ENCODE results near the gene AVPR2.

The AVPR2 gene

DNA sequence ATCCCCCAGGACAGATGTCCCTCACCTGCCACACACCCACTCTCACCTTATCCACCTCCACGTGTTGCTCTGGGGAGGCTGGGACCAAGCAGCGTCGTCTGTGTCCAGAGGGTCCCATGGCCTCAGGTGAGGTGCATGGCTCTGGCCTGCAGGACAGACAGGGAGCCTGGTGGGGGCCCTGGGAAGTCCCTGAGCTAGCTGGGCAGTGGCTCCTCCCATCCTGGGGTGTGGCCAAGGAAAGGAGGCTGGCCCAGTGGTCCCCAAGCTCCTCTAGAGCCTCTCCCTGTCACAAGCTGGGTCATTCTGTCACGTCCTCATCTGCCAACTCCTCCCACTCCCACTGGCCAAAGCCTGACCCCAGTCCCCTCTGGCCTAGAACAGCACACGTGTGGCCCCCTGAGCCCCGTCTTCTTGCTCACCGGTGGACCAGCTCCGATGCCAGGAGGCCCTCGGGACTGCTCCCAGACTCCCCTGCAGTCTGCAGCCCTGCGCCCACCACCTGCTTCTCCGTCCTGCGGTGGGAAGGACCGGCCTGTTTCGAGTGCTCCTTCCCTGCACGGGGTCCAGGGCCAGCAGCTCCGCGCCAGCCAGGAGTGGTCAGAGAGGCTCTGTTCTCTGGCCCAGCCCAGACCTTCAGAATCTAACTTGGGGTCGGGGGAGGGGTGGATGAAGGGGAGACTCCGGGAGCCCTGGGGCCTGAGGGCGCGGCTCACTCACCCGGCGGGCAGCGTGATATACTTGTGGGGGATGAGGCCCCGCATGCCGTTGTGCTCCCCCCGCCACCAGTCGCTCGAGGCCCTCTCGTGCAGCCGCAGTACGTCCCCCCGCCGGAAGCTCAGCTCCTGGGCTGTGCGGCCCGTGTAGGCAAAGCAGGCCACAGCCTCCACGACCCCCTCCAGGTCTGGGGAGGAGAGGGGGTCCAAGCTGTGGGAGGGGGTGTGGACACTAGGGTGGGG, 4.8 kb downstream of the AVPR2 start:
- no peaks in the 10 kb centered on the region for H3K36me3 ChIP-seq (ENCODE audit: insufficient read depth, low read length)

DNA sequence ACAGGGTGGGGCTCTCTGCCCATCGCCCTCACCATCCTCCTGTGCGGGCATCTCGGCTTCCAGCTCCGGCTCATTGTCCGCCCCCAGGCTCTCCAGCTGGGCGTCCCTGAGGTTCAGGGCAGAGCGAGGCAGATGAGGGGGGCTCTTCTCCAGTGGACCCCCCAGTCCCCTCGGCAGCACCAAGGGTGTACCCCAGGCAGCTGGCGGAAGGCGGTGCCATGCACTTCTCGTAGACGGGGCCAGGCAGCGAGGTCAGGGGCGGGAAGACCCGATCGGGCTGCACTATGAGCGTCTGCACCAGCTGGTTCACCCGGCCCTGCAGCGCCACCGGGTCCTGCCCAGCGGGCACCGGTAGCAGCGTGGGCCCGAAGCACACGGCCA, 5.5 kb downstream of the AVPR2 start:
- no peaks in the 10 kb centered on the region for H3K36me3 ChIP-seq (ENCODE audit: insufficient read depth, low read length)
- no peaks in the 10 kb centered on the region for H3K4me1 ChIP-seq (ENCODE audit: insufficient read depth, low read length)
- no peaks in the 10 kb centered on the region for H3K9me3 ChIP-seq (ENCODE audit: low read length)
- no peak overlapping the region for H3K9ac ChIP-seq (ENCODE audit: low read length)
- H3K27ac ChIP-seq (ENCODE audit: low read depth, low read length): no peak overlapping the region
- H3K4me3 ChIP-seq (ENCODE audit: low read depth in 1 of 2, low read length in 2 of 2): no peak overlapping the region
- peaks cover 0 to 39% of the 10 kb centered on the region in 2 donors for H3K27me3 ChIP-seq (ENCODE audit: control insufficient read depth in 1 of 2, insufficient read depth in 2 of 2, low read length in 2 of 2)

More for the DNA sequence above, 4.8 kb downstream of the AVPR2 start:
- Histone ChIP-seq H3K27ac (ENCODE audit: low read depth, low read length) (no peak overlapping the region), H3K9ac (ENCODE audit: low read length) (no peak overlapping the region), H3K9me3 (ENCODE audit: low read length) (no peaks in the 10 kb centered on the region), H3K4me1 (ENCODE audit: insufficient read depth, low read length) (no peaks in the 10 kb centered on the region), H3K27me3 (ENCODE audit: control insufficient read depth in 1 of 2, insufficient read depth in 2 of 2, low read length in 2 of 2) (peaks cover 0 to 39% of the 10 kb centered on the region in 2 donors), H3K4me3 (ENCODE audit: low read depth in 1 of 2, low read length in 2 of 2) (no peak overlapping the region)

DNA sequence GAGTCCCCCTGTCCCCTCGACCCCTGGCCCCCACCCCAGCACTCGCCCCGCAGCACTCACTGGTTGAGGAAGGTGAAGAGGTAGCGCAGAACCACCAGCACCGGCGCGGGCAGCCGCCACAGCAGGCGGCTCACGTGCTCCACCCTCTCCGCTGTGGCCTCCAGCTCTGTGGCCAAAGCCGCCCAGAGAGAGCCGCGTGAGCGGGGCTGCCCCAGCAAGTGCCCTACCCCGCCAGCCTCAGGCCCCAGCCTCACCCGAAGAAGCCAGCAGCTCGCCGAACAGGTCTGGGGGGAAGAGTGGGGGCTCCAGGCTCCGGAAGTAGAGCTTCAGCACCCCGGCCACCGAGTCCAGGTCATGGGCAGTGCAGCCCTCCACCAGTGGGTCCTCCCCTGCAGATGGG, 6.0 kb downstream of the AVPR2 start:
- Histone ChIP-seq H3K4me3 (ENCODE audit: low read depth in 1 of 2, low read length in 2 of 2) (no peak overlapping the region), H3K9ac (ENCODE audit: low read length) (no peak overlapping the region), H3K27ac (ENCODE audit: low read depth, low read length) (no peak overlapping the region), H3K27me3 (ENCODE audit: control insufficient read depth in 1 of 2, insufficient read depth in 2 of 2, low read length in 2 of 2) (peaks cover 0 to 39% of the 10 kb centered on the region in 2 donors), H3K4me1 (ENCODE audit: insufficient read depth, low read length) (no peaks in the 10 kb centered on the region), H3K36me3 (ENCODE audit: insufficient read depth, low read length) (no peaks in the 10 kb centered on the region), H3K9me3 (ENCODE audit: low read length) (no peaks in the 10 kb centered on the region)

DNA sequence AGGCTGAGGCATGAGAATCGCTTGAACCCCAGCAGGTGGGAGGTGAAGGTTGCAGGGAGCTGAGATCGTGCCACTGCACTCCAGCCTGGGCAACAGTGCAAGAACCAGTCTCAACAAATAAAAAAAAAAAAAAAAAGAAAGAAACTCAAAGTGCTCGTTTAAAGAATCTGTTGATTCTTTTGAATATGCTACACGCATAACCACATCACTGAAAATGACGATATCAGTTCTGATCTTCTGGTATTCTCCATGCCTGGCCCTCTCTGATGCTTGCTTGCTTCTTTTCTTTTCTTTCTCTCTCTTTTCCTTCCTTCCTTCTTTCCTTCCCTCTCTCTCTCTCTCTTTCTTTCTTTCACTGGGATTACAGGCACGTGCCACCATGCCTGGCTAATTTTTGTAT, 7.3 kb downstream of the AVPR2 start:
- Histone ChIP-seq H3K9ac (ENCODE audit: low read length) (no peak overlapping the region), H3K27me3 (ENCODE audit: control insufficient read depth in 1 of 2, insufficient read depth in 2 of 2, low read length in 2 of 2) (peaks cover 0 to 26% of the 10 kb centered on the region in 2 donors), H3K4me1 (ENCODE audit: insufficient read depth, low read length) (no peaks in the 10 kb centered on the region), H3K36me3 (ENCODE audit: insufficient read depth, low read length) (no peaks in the 10 kb centered on the region), H3K9me3 (ENCODE audit: low read length) (no peaks in the 10 kb centered on the region), H3K27ac (ENCODE audit: low read depth, low read length) (no peak overlapping the region), H3K4me3 (ENCODE audit: low read depth in 1 of 2, low read length in 2 of 2) (no peak overlapping the region)

DNA sequence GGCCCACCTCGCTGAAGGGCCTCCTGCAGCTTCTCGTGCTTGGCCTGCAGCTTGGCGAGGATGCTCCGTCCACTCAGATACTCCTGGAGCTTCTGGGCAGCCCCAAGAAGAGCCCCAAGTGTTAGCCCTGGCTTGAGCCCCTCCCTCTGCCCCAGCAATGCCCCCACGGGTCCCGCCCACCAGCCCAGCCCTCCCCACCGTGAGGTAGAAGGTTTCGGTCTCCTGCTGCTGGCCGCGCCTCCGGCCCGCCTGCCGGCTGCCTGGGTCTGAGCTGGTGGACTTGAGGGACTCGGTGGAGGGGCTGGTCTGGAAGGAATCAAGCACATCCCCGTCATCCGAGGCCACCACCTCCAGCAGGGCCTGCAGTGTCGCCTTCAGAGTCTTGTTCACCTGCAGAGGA, 8.7 kb downstream of the AVPR2 start:
- Histone ChIP-seq H3K4me1 (ENCODE audit: insufficient read depth, low read length) (no peaks in the 10 kb centered on the region), H3K4me3 (ENCODE audit: low read depth in 1 of 2, low read length in 2 of 2) (no peak overlapping the region), H3K27me3 (ENCODE audit: control insufficient read depth in 1 of 2, insufficient read depth in 2 of 2, low read length in 2 of 2) (peaks cover 0 to 24% of the 10 kb centered on the region in 2 donors), H3K9me3 (ENCODE audit: low read length) (no peaks in the 10 kb centered on the region), H3K9ac (ENCODE audit: low read length) (no peak overlapping the region), H3K36me3 (ENCODE audit: insufficient read depth, low read length) (no peaks in the 10 kb centered on the region), H3K27ac (ENCODE audit: low read depth, low read length) (no peak overlapping the region)

DNA sequence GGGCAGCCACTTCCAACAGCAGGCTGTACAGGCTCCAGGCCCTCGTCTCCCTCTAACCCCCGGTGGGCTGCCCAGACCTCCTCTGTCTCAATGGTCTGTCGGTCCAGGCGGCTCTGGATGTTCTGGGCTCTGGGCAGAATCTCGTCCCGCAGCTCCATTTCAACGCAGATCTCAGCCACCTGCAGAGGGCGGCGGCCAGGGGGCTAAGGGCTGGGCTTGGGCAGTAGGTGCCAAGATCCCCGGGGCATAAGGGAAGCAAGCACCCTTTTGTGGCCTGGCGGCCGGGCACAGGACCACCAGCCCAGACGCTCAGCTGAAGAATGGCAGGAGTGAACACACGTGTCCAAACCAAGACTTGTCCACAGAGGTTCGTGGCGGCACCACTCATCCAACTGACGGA, 9.2 kb downstream of the AVPR2 start:
- H3K9me3 ChIP-seq (ENCODE audit: low read length): no peaks in the 10 kb centered on the region
- H3K9ac ChIP-seq (ENCODE audit: low read length): no peak overlapping the region
- peaks cover 0 to 27% of the 10 kb centered on the region in 2 donors for H3K27me3 ChIP-seq (ENCODE audit: control insufficient read depth in 1 of 2, insufficient read depth in 2 of 2, low read length in 2 of 2)
- no peak overlapping the region for H3K27ac ChIP-seq (ENCODE audit: low read depth, low read length)
- H3K4me3 ChIP-seq (ENCODE audit: low read depth in 1 of 2, low read length in 2 of 2): no peak overlapping the region
- no peaks in the 10 kb centered on the region for H3K4me1 ChIP-seq (ENCODE audit: insufficient read depth, low read length)
- H3K36me3 ChIP-seq (ENCODE audit: insufficient read depth, low read length): no peaks in the 10 kb centered on the region

DNA sequence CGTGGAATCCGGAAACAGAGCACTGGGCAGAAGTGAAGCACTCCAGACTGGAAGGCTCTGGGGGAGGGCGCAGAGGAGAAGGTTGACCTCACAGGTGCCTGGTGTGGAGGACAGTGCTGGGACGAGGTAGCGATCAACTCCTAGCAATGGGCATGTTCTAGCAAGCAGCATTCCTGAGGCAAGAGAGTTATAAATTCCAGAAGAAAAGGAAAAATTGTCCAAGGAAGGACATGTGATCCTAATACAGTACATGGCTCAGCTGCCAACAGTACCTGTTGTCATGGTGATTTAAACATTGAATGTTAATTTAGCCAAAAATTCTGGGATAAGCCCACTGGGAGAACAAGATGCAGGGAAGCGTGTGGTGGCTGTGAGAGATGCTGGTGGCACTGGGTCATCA, 13.4 kb downstream of the AVPR2 start:
- Histone ChIP-seq H3K4me1 (ENCODE audit: insufficient read depth, low read length) (peaks cover 10% of the 10 kb centered on the region), H3K4me3 (ENCODE audit: low read depth in 1 of 2, low read length in 2 of 2) (no peak overlapping the region), H3K27ac (ENCODE audit: low read depth, low read length) (no peak overlapping the region), H3K27me3 (ENCODE audit: control insufficient read depth in 1 of 2, insufficient read depth in 2 of 2, low read length in 2 of 2) (peaks cover 0 to 38% of the 10 kb centered on the region in 2 donors), H3K9ac (ENCODE audit: low read length) (no peak overlapping the region), H3K36me3 (ENCODE audit: insufficient read depth, low read length) (no peaks in the 10 kb centered on the region), H3K9me3 (ENCODE audit: low read length) (no peaks in the 10 kb centered on the region)

DNA sequence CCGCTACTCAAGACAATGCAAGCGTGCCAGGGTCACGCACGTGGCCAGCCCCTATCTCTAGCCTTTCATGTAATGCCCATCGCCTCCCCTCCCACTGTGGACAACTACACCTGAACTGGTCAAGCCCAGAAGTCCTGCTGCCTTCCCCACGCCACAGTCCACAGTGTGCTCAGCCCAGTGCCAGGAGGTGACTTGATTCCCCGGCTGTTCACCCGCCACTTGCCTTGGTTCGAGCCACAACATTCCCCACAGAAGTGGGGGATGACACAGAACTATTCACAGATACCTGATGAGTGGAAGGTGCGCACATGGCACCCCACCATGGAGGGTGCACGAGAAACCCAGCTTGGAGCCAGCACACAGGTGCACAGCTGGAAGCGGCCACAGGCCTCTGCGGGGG, 14.8 kb downstream of the AVPR2 start:
- H3K4me1 ChIP-seq (ENCODE audit: insufficient read depth, low read length): peaks cover 13% of the 10 kb centered on the region
- no peaks in the 10 kb centered on the region for H3K9me3 ChIP-seq (ENCODE audit: low read length)
- no peak overlapping the region for H3K4me3 ChIP-seq (ENCODE audit: low read depth in 1 of 2, low read length in 2 of 2)
- no peak overlapping the region for H3K27ac ChIP-seq (ENCODE audit: low read depth, low read length)
- H3K36me3 ChIP-seq (ENCODE audit: insufficient read depth, low read length): no peaks in the 10 kb centered on the region
- no peak overlapping the region for H3K9ac ChIP-seq (ENCODE audit: low read length)
- peaks cover 0 to 34% of the 10 kb centered on the region in 2 donors for H3K27me3 ChIP-seq (ENCODE audit: control insufficient read depth in 1 of 2, insufficient read depth in 2 of 2, low read length in 2 of 2)

DNA sequence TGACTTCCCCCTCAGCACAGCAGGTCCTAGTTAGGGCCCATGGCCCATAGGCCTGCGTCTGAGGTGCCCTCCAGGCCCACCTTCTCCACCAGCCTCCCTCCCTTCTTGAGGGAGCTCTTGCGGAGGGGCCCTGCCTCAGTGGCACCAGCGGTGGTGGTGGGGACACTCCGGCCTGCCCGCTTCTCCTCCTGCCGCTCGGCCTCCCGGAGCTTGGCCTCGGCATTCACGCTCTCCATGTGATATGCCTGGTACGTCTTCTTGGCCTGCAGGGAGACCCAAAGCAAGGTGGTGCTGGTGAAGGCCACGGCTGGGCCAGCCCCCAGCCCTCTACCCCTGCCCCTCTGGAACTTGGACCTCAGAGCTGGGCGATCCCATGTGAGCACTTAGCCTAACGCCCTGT, 16.1 kb downstream of the AVPR2 start:
- Histone ChIP-seq H3K9ac (ENCODE audit: low read length) (no peak overlapping the region), H3K27ac (ENCODE audit: low read depth, low read length) (no peak overlapping the region), H3K27me3 (ENCODE audit: control insufficient read depth in 1 of 2, insufficient read depth in 2 of 2, low read length in 2 of 2) (peaks cover 3 to 45% of the 10 kb centered on the region in 2 donors), H3K9me3 (ENCODE audit: low read length) (no peaks in the 10 kb centered on the region), H3K4me3 (ENCODE audit: low read depth in 1 of 2, low read length in 2 of 2) (no peak overlapping the region), H3K36me3 (ENCODE audit: insufficient read depth, low read length) (no peaks in the 10 kb centered on the region), H3K4me1 (ENCODE audit: insufficient read depth, low read length) (peaks cover 13% of the 10 kb centered on the region)

DNA sequence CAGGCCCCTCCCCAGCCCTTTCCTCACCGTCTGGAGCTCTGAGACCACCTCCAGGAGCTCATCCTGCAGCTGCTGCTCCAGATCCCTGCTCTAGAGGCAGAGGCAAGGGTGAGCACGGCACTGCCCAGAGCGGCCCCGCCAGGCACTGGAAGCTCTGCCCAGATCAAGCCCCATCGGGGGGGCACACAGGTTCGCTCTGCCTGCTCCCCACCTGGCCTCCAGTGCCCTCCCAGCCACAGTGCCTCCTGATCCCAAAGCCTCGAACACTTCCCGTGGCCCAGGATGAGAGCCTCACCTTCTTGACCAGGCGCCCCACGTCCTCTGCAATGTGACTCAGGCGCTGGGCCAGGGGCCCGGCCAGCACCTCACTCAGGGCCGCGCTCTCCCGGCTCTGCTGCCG, 16.6 kb downstream of the AVPR2 start:
- H3K36me3 ChIP-seq (ENCODE audit: insufficient read depth, low read length): no peaks in the 10 kb centered on the region
- H3K9me3 ChIP-seq (ENCODE audit: low read length): no peaks in the 10 kb centered on the region
- H3K27ac ChIP-seq (ENCODE audit: low read depth, low read length): peak overlapping the region; percentile 35
- peaks cover 3 to 50% of the 10 kb centered on the region in 2 donors for H3K27me3 ChIP-seq (ENCODE audit: control insufficient read depth in 1 of 2, insufficient read depth in 2 of 2, low read length in 2 of 2)
- H3K9ac ChIP-seq (ENCODE audit: low read length): no peak overlapping the region
- H3K4me1 ChIP-seq (ENCODE audit: insufficient read depth, low read length): peaks cover 13% of the 10 kb centered on the region
- no peak overlapping the region for H3K4me3 ChIP-seq (ENCODE audit: low read depth in 1 of 2, low read length in 2 of 2)

DNA sequence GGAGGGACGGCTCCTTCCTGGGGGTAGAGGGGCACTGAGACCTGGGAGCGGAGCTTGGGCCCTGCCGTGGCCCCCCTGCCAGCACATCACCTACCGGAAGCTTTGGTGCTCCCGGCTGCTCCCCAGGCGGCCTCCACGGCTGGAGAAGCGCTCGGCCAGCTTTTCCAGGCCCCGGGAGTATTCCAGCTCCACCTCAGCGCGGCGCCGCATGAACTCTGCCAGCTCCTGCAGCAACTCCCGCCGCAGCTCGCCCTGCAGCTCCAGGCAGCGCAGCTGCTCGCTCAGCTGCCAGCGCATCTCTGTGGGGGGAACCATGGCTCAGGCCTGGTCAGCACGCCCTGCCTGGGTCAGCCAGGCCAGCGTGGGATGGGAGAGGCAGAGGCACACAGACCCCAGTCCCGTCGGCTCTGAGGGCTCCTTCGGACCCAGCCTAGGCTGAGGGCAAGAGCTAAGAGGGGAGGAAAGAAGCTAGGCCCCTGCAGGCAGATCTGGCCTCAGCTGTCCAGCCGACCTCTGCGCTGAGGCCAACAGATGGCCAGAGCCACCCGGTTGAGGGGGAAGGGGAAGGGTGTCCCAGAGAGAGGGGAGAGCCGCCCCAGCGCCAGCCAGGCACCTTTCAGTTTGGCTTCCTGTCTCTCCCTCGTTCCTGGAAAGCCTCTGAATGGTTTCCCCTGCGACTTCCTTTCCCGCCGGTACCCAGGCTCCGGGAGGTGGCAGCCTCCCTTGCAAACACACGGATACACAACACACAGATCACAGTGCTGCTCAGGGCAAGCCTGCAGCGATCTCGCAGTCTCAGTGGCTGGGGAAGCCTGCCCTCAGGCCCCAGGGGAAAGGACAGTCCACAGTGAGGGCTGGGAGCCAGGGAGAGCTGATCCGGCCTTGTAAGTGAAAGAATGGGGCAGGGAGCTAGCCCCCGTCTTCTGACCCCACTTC, 17.3 kb downstream of the AVPR2 start:
- H3K36me3 ChIP-seq (ENCODE audit: insufficient read depth, low read length): no peaks in the 10 kb centered on the region
- peaks cover 18% of the 10 kb centered on the region for H3K4me1 ChIP-seq (ENCODE audit: insufficient read depth, low read length)
- no peaks in the 10 kb centered on the region for H3K9me3 ChIP-seq (ENCODE audit: low read length)
- H3K9ac ChIP-seq (ENCODE audit: low read length): no peak overlapping the region
- H3K4me3 ChIP-seq (ENCODE audit: low read depth in 1 of 2, low read length in 2 of 2): no peak overlapping the region
- H3K27ac ChIP-seq (ENCODE audit: low read depth, low read length): peak overlapping the region; percentile 35
- peaks cover 3 to 55% of the 10 kb centered on the region in 2 donors for H3K27me3 ChIP-seq (ENCODE audit: control insufficient read depth in 1 of 2, insufficient read depth in 2 of 2, low read length in 2 of 2)
